ENCODE measurements around the gene ZNF695.

DNA sequence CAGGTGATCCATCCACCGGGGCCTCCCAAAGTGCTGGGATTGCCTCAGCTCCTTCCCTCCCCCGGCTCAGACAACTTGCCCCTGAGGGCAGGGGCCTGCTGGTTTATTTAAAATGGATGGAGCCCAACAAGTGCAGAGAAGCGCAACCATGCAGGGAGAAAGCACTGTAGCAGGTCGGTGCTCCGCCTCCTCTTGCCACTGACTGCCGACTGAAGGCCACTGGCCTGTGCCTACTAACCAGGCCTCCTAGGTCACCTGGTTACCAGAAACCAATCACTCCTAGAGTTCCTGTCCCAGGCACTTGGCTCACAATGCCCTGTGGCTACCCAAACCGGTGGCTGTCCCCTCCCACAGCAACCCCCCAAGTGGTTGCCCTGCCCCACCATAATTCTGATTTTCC is 35.9 kb downstream of the ZNF695 start:
- TF ChIP-seq, protein P1, sequence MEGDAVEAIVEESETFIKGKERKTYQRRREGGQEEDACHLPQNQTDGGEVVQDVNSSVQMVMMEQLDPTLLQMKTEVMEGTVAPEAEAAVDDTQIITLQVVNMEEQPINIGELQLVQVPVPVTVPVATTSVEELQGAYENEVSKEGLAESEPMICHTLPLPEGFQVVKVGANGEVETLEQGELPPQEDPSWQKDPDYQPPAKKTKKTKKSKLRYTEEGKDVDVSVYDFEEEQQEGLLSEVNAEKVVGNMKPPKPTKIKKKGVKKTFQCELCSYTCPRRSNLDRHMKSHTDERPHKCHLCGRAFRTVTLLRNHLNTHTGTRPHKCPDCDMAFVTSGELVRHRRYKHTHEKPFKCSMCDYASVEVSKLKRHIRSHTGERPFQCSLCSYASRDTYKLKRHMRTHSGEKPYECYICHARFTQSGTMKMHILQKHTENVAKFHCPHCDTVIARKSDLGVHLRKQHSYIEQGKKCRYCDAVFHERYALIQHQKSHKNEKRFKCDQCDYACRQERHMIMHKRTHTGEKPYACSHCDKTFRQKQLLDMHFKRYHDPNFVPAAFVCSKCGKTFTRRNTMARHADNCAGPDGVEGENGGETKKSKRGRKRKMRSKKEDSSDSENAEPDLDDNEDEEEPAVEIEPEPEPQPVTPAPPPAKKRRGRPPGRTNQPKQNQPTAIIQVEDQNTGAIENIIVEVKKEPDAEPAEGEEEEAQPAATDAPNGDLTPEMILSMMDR (IDR thresholded peaks at IDR 0.05; ENCODE audit: extremely low read depth in 1 of 2, insufficient read depth in 1 of 2, low read depth in 1 of 2, low read length in 2 of 2), result no peak
- TF ChIP-seq POLR2A (IDR thresholded peaks at IDR 0.05; ENCODE audit: low read depth, low read length), result no peak
- no peak for TF ChIP-seq GATA2 (IDR thresholded peaks at IDR 0.05; ENCODE audit: insufficient read depth, insufficient read length, low read depth, low read length)
- TF ChIP-seq FOS (IDR thresholded peaks at IDR 0.05; ENCODE audit: borderline replicate concordance, insufficient read depth, low read length), result no peak
- no peak for TF ChIP-seq MYC (IDR thresholded peaks at IDR 0.05; ENCODE audit: low read depth, low read length)

All from endothelial cell of umbilical vein (primary cell).